ENCODE data around the gene NANOS3. TPM values are rescaled to one million over a fixed set of nuclear protein-coding genes. Genes with fewer than 3 reads are reported as not detected.

NANOS3 gene
- total RNA-seq, 2 donors from 2014 or later, result 0.64 TPM; not detected in 1

DNA sequence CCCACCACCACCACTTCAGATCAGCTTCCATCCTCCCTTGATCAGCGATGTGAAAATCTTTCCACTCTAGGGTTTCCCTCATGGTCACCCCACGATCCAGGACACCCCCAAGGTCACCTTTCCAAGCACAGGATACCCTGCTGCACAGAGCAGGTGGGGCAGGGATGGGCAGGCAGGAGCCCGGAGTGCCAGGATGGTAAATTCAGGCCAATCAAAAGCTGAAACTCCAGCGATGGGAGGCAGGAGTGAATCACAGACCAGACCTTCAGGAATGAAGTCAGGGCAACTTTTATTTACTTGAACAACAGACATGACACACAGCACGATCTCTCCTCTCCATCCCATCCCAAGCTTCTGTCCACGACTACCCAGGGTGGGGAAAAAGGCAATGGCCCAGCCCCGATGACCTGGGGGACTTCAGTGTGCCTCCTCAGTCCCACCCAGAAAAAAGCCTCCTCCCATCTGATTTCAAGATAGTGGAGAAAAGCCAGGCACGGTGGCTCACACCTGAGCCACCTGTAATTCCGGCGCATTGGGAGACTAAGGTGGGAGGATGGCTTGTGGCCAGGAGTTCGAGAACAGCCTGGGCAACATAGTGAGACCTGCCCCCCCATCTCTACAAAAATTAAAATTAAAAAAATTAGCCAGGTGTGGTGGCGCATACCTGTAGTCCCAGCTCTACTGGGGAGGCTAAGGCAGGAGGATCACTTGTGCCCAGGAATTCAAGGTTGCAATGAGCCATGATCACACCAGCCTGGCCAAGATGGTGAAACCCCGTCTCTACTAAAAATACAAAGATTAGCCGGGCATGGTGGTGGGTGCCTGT is 42.5 kb upstream of the NANOS3 start:
- H3K4me3 Mint-ChIP-seq, result peak overlapping the region; percentile 62
- H3K27me3 Mint-ChIP-seq (ENCODE audit: insufficient read depth), result no peaks in the 10 kb centered on the region
- H3K4me1 ChIP-seq (ENCODE audit: control insufficient read depth, insufficient read depth, low read length), result no peaks in the 10 kb centered on the region
- H3K36me3 ChIP-seq (ENCODE audit: control insufficient read depth, insufficient read depth, low read length), result no peaks in the 10 kb centered on the region
- H3K27ac Mint-ChIP-seq, result peak overlapping the region; percentile 78
- no peaks in the 10 kb centered on the region for H3K9me3 Mint-ChIP-seq
- H3K27me3 ChIP-seq (ENCODE audit: control insufficient read depth, insufficient read depth, low read length, poor library complexity, severe bottlenecking), result no peaks in the 10 kb centered on the region
- 88 to 92% methylated on average over 5 to 14 of the region's 14 CpGs for WGBS, 2 experiments (ENCODE audit: insufficient coverage in 1 of 2, insufficient read length in 1 of 2)
- H3K9me3 ChIP-seq (ENCODE audit: control insufficient read depth, low read length), result no peaks in the 10 kb centered on the region
- peaks cover 20% of the 10 kb centered on the region for H3K36me3 Mint-ChIP-seq (ENCODE audit: low read depth)
- DNase-seq, result peak; percentile 58
- TF ChIP-seq, protein P1, sequence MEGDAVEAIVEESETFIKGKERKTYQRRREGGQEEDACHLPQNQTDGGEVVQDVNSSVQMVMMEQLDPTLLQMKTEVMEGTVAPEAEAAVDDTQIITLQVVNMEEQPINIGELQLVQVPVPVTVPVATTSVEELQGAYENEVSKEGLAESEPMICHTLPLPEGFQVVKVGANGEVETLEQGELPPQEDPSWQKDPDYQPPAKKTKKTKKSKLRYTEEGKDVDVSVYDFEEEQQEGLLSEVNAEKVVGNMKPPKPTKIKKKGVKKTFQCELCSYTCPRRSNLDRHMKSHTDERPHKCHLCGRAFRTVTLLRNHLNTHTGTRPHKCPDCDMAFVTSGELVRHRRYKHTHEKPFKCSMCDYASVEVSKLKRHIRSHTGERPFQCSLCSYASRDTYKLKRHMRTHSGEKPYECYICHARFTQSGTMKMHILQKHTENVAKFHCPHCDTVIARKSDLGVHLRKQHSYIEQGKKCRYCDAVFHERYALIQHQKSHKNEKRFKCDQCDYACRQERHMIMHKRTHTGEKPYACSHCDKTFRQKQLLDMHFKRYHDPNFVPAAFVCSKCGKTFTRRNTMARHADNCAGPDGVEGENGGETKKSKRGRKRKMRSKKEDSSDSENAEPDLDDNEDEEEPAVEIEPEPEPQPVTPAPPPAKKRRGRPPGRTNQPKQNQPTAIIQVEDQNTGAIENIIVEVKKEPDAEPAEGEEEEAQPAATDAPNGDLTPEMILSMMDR (conservative IDR thresholded peaks at IDR 0.05), result no peak
- no peak overlapping the region for H3K27ac ChIP-seq (ENCODE audit: low read depth, low read length)
- peak overlapping the region; percentile 53 for H3K4me3 ChIP-seq (ENCODE audit: low read length)
- H3K4me1 Mint-ChIP-seq, result peaks cover 4% of the 10 kb centered on the region
- no peak overlapping the region for H3K9ac ChIP-seq (ENCODE audit: extremely low read depth, low read length, poor library complexity, severe bottlenecking)

- no peak overlapping the region for H3K27ac Mint-ChIP-seq
- H3K36me3 ChIP-seq (ENCODE audit: control insufficient read depth, insufficient read depth, low read length), result no peaks in the 10 kb centered on the region
- no peaks in the 10 kb centered on the region for H3K27me3 Mint-ChIP-seq (ENCODE audit: insufficient read depth)
- H3K9ac ChIP-seq (ENCODE audit: extremely low read depth, low read length, poor library complexity, severe bottlenecking), result no peak overlapping the region
- no peaks in the 10 kb centered on the region for H3K9me3 ChIP-seq (ENCODE audit: control insufficient read depth, low read length)
- TF ChIP-seq, protein P1 (conservative IDR thresholded peaks at IDR 0.05), result no peak
- 92 to 93% methylated on average over 16 to 21 of the region's 21 CpGs for WGBS, 2 experiments (ENCODE audit: insufficient coverage in 1 of 2, insufficient read length in 1 of 2)
- H3K27me3 ChIP-seq (ENCODE audit: control insufficient read depth, insufficient read depth, low read length, poor library complexity, severe bottlenecking), result no peaks in the 10 kb centered on the region
- H3K4me3 ChIP-seq (ENCODE audit: low read length), result no peak overlapping the region
- peaks cover 8% of the 10 kb centered on the region for H3K36me3 Mint-ChIP-seq (ENCODE audit: low read depth)
- H3K4me1 Mint-ChIP-seq, result peaks cover 8% of the 10 kb centered on the region
- DNase-seq, result peak; percentile 47
- H3K4me3 Mint-ChIP-seq, result no peak overlapping the region
- H3K9me3 Mint-ChIP-seq, result no peaks in the 10 kb centered on the region
- peaks cover under 1% of the 10 kb centered on the region for H3K4me1 ChIP-seq (ENCODE audit: control insufficient read depth, insufficient read depth, low read length)
- no peak overlapping the region for H3K27ac ChIP-seq (ENCODE audit: low read depth, low read length)
Observed at GRCh38 chr19:13835791-13836723, 40.9 kb upstream of the NANOS3 start.

GRCh38 chr19:13838435-13839129 is 38.4 kb upstream of the NANOS3 start:
- peaks cover 4% of the 10 kb centered on the region for H3K4me1 Mint-ChIP-seq
- DNase-seq, result no peak
- H3K9me3 ChIP-seq (ENCODE audit: control insufficient read depth, low read length), result no peaks in the 10 kb centered on the region
- 97% methylated on average over 16 to 18 of the region's 18 CpGs for WGBS, 2 experiments (ENCODE audit: insufficient coverage in 1 of 2, insufficient read length in 1 of 2)
- no peak overlapping the region for H3K4me3 Mint-ChIP-seq
- H3K36me3 Mint-ChIP-seq (ENCODE audit: low read depth), result peaks cover 2% of the 10 kb centered on the region
- H3K27me3 ChIP-seq (ENCODE audit: control insufficient read depth, insufficient read depth, low read length, poor library complexity, severe bottlenecking), result no peaks in the 10 kb centered on the region
- no peaks in the 10 kb centered on the region for H3K9me3 Mint-ChIP-seq
- H3K4me3 ChIP-seq (ENCODE audit: low read length), result no peak overlapping the region
- no peak overlapping the region for H3K9ac ChIP-seq (ENCODE audit: extremely low read depth, low read length, poor library complexity, severe bottlenecking)
- no peaks in the 10 kb centered on the region for H3K27me3 Mint-ChIP-seq (ENCODE audit: insufficient read depth)
- TF ChIP-seq, protein P1 (conservative IDR thresholded peaks at IDR 0.05), result no peak
- peak overlapping the region; percentile 48 for H3K27ac Mint-ChIP-seq
- H3K27ac ChIP-seq (ENCODE audit: low read depth, low read length), result peak overlapping the region; percentile 38
- H3K4me1 ChIP-seq (ENCODE audit: control insufficient read depth, insufficient read depth, low read length), result peaks cover 12% of the 10 kb centered on the region
- no peaks in the 10 kb centered on the region for H3K36me3 ChIP-seq (ENCODE audit: control insufficient read depth, insufficient read depth, low read length)

Data from endodermal cell (in vitro differentiated cells).